ENCODE data around the gene S100A5. TPM values are rescaled to one million over a fixed set of nuclear protein-coding genes. Genes with fewer than 3 reads are reported as not detected.

S100A5 gene
- total and polyA plus RNA-seq, 9 of the 15 experiments (the other 6 are each of a cell fraction or from before 2014, with no cell fraction given) = 0.56 to 1.4 (median 0.64) TPM; not detected in 5

DNA sequence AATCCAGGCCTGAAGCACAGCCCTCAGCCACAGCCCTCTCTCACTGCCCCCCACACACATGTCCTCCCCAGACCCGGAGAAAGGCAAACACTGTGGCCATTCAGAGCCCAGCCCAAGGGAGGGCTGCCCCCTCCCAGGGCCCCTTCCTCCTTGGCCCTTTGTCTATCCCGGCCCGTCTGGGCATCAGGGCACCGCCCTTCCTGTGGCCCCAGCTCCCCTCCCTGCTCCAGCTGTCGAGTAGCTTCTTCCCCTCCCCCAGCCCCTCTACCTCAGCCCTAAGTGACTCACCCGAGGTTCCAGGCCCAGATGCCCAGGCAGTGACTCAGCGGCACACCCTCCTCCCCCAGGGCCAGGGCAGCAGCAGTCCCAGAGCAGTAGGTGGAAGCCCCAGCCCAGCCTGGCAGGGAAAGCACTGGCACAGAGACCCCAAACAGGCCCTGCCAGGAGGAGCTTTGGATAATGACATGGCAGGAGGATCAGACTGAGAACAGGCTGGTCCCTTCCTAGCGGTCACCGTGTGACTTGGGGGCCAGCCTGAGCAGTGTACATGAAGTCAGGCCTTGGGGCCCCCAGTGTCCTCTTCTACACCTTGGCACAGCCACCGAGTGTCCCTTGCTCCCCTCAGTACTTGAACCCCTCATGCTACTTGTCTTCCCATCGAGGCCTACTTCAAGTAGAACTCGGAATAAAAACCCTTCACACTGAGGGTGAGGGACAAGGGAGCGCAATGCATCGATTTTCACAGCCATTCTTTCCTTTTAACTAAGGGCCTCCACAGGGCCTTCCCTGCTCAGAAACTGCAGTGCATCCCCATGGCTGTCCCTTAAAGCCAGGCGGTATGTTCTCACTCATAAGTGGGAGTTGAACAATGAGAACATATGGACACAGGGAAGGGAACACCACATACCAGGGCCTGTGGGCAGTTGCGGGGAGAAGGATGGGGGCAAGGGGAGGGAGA, 26.0 kb upstream of the S100A5 start (continued):
- TF ChIP-seq, protein P1, sequence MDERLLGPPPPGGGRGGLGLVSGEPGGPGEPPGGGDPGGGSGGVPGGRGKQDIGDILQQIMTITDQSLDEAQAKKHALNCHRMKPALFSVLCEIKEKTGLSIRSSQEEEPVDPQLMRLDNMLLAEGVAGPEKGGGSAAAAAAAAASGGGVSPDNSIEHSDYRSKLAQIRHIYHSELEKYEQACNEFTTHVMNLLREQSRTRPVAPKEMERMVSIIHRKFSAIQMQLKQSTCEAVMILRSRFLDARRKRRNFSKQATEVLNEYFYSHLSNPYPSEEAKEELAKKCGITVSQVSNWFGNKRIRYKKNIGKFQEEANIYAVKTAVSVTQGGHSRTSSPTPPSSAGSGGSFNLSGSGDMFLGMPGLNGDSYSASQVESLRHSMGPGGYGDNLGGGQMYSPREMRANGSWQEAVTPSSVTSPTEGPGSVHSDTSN (CRISPR knock-in tag; IDR thresholded peaks at IDR 0.05; ENCODE audit: low read depth) = no peak
- TF ChIP-seq, protein P1 (tag; conservative IDR thresholded peaks at IDR 0.05; ENCODE audit: low read depth) = no peak
- TF ChIP-seq ZEB2 (IDR thresholded peaks at IDR 0.05) = peak; percentile 56; the same call in 1 of the 2 replicates
- no peak for TF ChIP-seq LARP7 (IDR thresholded peaks at IDR 0.05)
- peak in 1 of 2 experiments; percentile 46; a peak in 1 of 4 replicates for TF ChIP-seq ZMIZ1 (IDR thresholded peaks at IDR 0.05; ENCODE audit: low read depth in 2 of 2, low read length in 2 of 2)
- peak; percentile 55 for TF ChIP-seq GABPA (tag; conservative IDR thresholded peaks at IDR 0.05; ENCODE audit: low read depth)
- TF ChIP-seq POLR3G (IDR thresholded peaks at IDR 0.05; ENCODE audit: extremely low read depth, insufficient read length, insufficient replicate concordance) = no peak
- no peak for TF ChIP-seq ZNF561 (CRISPR knock-in tag; conservative IDR thresholded peaks at IDR 0.05)
- TF ChIP-seq TFE3 (CRISPR knock-in tag; IDR thresholded peaks at IDR 0.05) = no peak
- TF ChIP-seq SIX5 (IDR thresholded peaks at IDR 0.05; ENCODE audit: borderline replicate concordance in 1 of 2, insufficient read depth in 1 of 2, low read depth in 1 of 2, low read length in 2 of 2) = no peak
- TF ChIP-seq NCOA2 (IDR thresholded peaks at IDR 0.05; ENCODE audit: partially characterized antibody in 2 of 2) = no peak
- TF ChIP-seq ZBTB8A (IDR thresholded peaks at IDR 0.05; ENCODE audit: partially characterized antibody) = no peak
- no peak for TF ChIP-seq MCM5 (IDR thresholded peaks at IDR 0.05; ENCODE audit: low read depth)
- TF ChIP-seq ZNF408 (CRISPR knock-in tag; IDR thresholded peaks at IDR 0.05; ENCODE audit: low read depth) = no peak
- TF ChIP-seq SMARCA5 (IDR thresholded peaks at IDR 0.05) = no peak
- no peak for TF ChIP-seq HCFC1 (IDR thresholded peaks at IDR 0.05; ENCODE audit: low read depth, low read length)
- TF ChIP-seq FUS (optimal IDR thresholded peaks at IDR 0.05; ENCODE audit: low read depth, low read length) = no peak
- TF ChIP-seq PTBP1 (IDR thresholded peaks at IDR 0.05; ENCODE audit: low read depth, low read length) = no peak
- TF ChIP-seq ZBED1 (IDR thresholded peaks at IDR 0.05) = no peak
- no peak for TF ChIP-seq NFATC3 (IDR thresholded peaks at IDR 0.05)
- TF ChIP-seq TRIM28 (IDR thresholded peaks at IDR 0.05) = 0 out of 2 replicates have a peak, but pooled peaks have one; percentile 31
- TF ChIP-seq KAT2B (IDR thresholded peaks at IDR 0.05; ENCODE audit: low read depth, low read length) = no peak

Data from K562 (cell line).